Memory B cell (primary cell): ENCODE data around the gene AWAT2.

Experiments used
- ATAC-seq: fragments of 150-1000 bp; cut with Tn5 transposase; 2 replicates; pipeline ENCODE4 v1.10.0; 2021; ENCODE audit warnings: low read depth, mild to moderate bottlenecking, moderate library complexity
- DNase-seq, 2 donors: peaks; one replicate each; pipeline ENCODE4 v3.0.0; 2022; ENCODE audit warnings: low spot score in 2 of 2
- H3K27ac Mint-ChIP-seq: one replicate; pipeline ENCODE4 v1.8.0; 2022; ENCODE audit warnings: mild to moderate bottlenecking, moderate library complexity, mixed read lengths
- H3K27me3 Mint-ChIP-seq: one replicate; pipeline ENCODE4 v1.8.0; 2022; ENCODE audit warnings: mixed read lengths
- H3K36me3 Mint-ChIP-seq: one replicate; pipeline ENCODE4 v1.8.0; 2022; ENCODE audit warnings: mild to moderate bottlenecking, mixed read lengths
- H3K4me1 Mint-ChIP-seq: one replicate; pipeline ENCODE4 v1.8.0; 2022; ENCODE audit warnings: mixed read lengths
- H3K4me3 Mint-ChIP-seq: one replicate; pipeline ENCODE4 v1.8.0; 2022; ENCODE audit warnings: mild to moderate bottlenecking, moderate library complexity, mixed read lengths
- H3K9me3 Mint-ChIP-seq: one replicate; pipeline ENCODE4 v1.8.0; 2022; ENCODE audit warnings: mixed read lengths

Gene AWAT2, protein sequence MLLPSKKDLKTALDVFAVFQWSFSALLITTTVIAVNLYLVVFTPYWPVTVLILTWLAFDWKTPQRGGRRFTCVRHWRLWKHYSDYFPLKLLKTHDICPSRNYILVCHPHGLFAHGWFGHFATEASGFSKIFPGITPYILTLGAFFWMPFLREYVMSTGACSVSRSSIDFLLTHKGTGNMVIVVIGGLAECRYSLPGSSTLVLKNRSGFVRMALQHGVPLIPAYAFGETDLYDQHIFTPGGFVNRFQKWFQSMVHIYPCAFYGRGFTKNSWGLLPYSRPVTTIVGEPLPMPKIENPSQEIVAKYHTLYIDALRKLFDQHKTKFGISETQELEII

DNA sequence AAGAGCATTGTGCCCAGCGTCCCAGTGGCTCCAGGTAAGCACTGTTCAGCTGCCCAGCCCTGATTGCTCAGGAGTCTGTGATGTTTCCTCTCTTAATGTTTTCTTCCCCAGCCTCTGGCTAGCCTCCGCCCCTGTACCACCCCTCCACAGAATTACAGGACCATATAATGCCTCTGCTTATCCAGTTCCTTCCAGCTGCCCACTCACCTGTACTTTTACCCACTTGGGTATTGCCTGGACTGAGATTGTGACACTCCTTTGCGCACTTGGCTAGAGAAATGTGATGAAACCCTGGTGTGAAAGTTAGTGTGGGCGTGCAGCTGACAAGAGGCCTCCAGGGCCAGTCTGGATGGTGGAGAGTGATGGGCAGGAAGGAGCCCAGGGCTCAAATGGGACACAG, at the start of gene AWAT2:
Gene AWAT2, minus strand, starts transcription at position 14 of the 400 bp plus-strand sequence. Its CDS starts 6 bp downstream, at position 8.
- DNase-seq (no peak), ATAC-seq (no peak)
- H3K9me3 Mint-ChIP-seq = no peaks in the 10 kb centered on the region
- H3K27ac Mint-ChIP-seq = no peak within 1 kb of the TSS
- no peak within 1 kb of the TSS for H3K4me3 Mint-ChIP-seq
- H3K27me3 Mint-ChIP-seq = peaks cover 11% of the 10 kb centered on the region
- H3K36me3 Mint-ChIP-seq = no peaks in the 10 kb centered on the region
- H3K4me1 Mint-ChIP-seq = no peaks in the 10 kb centered on the region

DNA sequence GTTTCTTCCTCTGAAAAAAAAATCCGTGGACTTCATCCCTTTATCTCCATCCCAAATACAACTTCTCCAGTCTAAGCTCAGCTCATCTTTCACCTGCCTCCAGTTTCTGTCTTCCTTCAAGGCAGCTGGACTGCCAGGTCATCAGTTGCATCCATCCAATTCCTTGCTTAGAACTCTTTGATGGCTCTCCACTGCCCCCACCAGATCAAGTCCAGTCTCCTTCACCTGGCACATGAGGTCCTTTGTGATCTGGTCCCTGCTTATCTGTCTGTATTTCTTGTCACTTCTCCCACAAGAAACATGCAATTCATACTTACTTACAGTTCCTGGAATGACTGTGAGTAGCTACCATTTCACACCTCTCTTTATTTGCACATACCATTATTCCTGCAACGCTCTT, 46.3 kb upstream of the AWAT2 start:
- ATAC-seq (no peak), DNase-seq (no peak)
- H3K36me3 Mint-ChIP-seq = no peaks in the 10 kb centered on the region
- H3K4me3 Mint-ChIP-seq = no peak overlapping the region
- H3K27ac Mint-ChIP-seq = no peak overlapping the region
- H3K27me3 Mint-ChIP-seq = peaks cover 6% of the 10 kb centered on the region
- no peaks in the 10 kb centered on the region for H3K9me3 Mint-ChIP-seq
- H3K4me1 Mint-ChIP-seq = no peaks in the 10 kb centered on the region

DNA sequence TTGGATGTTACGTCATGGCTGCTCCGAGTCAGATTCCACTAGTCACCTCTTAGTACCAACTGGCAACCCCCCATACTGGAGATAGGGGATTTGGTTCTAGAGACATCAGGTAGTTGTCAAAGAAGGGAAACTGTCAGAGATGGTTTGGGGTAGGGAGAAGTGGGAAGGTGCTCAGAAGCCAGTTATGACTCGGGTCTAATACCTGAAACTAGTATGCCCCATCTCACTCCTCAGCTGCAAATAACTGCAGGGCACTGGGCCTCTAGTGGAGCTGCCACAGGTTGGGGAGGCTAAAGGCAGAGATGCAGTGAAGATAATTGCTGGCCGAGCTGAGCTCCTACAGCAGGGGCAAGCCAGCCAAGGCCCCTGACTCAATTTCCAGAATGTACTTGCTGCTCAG, 42.5 kb upstream of the AWAT2 start:
- no peak overlapping the region for H3K4me3 Mint-ChIP-seq
- no peaks in the 10 kb centered on the region for H3K36me3 Mint-ChIP-seq
- DNase-seq = no peak
- ATAC-seq = no peak
- peaks cover 4% of the 10 kb centered on the region for H3K4me1 Mint-ChIP-seq
- H3K27ac Mint-ChIP-seq = no peak overlapping the region
- H3K27me3 Mint-ChIP-seq = peaks cover 5% of the 10 kb centered on the region
- no peaks in the 10 kb centered on the region for H3K9me3 Mint-ChIP-seq

DNA sequence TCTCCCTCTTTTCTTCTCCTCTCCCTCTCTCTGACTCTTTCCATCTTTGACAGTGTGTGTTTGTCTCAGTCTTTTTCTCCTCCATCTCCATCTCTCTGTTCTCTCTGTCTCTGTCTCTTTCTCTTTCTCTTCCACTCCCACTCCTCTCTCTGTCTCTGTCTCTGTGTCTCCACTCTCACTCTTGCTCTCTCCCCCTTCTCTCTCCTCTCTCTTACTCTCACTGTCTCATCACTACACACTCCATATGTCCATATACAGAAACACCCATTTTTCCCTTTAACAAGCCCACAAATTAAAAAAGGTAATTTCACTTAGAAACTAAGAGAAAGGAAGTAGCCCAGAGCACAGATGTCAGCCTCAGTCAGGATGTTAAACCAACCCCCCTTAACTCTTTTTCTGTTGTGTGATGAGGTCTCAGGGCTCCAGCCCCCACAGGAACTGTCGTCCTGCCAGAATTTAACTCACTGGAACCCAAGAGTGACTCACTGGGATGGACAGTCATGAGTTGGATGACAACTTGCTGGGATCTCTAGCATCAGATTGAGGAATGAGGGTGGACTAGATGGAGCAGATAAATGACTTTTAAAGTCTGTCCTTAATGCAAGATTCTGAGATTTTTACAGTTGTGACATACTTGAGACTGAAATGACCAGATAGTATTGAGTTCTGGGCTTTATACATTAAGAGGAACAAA, 40.0 kb upstream of the AWAT2 start:
- H3K4me3 Mint-ChIP-seq = no peak overlapping the region
- no peaks in the 10 kb centered on the region for H3K9me3 Mint-ChIP-seq
- no peaks in the 10 kb centered on the region for H3K36me3 Mint-ChIP-seq
- no peak for ATAC-seq
- no peak overlapping the region for H3K27ac Mint-ChIP-seq
- peaks cover 4% of the 10 kb centered on the region for H3K4me1 Mint-ChIP-seq
- peaks cover 5% of the 10 kb centered on the region for H3K27me3 Mint-ChIP-seq
- no peak for DNase-seq

DNA sequence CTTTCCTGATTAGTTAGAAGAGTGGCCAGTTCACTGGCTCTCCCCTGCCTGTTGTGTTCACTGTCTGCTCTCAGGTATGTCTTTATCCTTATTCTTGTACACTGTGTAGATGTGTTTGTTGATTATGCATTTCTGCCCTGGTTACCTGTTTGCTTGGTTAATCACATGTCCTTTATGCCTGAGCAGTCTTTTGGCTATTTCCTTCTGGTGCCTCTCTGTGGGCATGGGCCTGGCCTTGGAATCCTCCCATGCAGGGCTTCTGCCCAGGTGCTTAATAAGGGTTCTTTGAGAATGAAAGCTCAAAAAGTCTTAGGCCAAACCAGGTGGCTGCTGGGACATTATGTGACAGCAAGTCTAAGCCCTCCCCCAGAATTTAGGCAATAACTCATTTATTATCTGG, 39.0 kb upstream of the AWAT2 start:
- Mint-ChIP-seq H3K4me3 (no peak overlapping the region), H3K9me3 (no peaks in the 10 kb centered on the region), H3K27ac (no peak overlapping the region), H3K4me1 (peaks cover 4% of the 10 kb centered on the region), H3K27me3 (peaks cover 5% of the 10 kb centered on the region), H3K36me3 (no peaks in the 10 kb centered on the region)
- ATAC-seq (no peak), DNase-seq (no peak)

DNA sequence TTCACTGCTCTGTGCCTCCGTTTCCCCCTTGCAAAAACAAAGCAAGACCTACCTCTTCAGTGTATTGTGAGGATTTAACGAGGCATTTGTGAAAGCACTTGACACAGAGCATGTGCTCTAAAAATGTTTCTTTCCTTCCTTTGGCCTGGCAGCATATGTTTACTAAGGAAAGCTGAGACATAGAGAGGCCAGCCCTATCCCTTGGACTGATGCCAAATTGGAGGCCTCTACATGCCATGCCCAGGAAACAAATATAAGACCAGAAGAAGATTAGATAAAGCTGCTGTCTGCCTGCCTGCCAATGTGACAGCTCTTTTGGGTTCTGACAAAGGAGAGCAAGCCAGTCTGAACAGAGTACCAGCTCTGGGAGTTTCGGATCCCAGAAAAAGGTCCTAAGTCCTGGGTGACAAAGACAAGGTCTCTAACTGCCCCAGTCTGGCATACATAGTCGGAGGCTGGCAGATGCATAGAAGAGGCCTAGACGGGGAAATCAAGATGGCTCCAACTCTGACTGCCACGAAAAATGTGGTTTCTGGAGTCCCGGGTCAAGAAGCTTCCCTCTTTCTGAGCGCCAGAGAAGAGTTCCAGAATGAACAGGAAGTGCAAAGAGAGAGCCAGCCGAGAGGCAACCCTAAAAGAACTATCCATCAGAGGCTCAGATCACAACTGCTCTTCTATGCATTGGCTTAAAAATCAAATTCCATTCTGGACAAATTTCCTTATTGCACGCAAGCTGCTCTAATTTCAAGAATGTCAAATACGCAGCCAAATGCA, 38.3 kb upstream of the AWAT2 start:
- Mint-ChIP-seq H3K27ac (no peak overlapping the region), H3K4me1 (peaks cover 4% of the 10 kb centered on the region), H3K4me3 (no peak overlapping the region), H3K9me3 (no peaks in the 10 kb centered on the region), H3K36me3 (no peaks in the 10 kb centered on the region), H3K27me3 (peaks cover 5% of the 10 kb centered on the region)
- ATAC-seq (no peak), DNase-seq (no peak)

DNA sequence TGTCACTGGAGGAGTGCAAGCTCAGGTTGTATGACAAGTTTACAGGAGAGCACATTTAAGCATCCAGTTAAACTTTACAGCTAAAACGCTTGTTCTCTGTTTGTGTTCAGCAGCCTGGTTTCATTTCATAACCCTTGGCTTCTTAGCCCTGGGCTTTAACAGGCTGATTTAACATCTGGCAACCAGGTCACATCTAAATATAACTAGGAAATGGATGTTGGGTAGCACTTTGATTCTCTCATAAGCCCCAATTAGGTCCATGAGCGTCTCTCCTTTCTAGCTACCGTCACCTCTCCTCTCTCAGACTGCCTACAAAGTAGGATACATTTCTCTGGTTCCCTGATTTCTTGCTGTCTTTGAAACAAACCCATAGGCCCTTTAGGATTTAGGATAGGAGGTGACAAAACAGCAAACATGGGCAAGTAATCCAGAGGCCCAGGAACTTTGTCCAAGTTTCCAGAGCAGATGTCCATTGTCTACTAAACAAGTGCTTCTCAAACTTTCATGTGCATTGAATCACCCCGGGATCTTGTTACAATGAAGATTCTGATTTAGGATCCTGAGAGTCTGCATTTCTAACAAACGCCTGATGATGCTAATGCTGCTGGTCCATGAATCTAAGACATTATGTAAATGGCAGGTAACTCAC, 35.0 kb upstream of the AWAT2 start:
- DNase-seq (no peak), ATAC-seq (no peak)
- peaks cover 4% of the 10 kb centered on the region for H3K27me3 Mint-ChIP-seq
- no peaks in the 10 kb centered on the region for H3K9me3 Mint-ChIP-seq
- no peak overlapping the region for H3K4me3 Mint-ChIP-seq
- no peak overlapping the region for H3K27ac Mint-ChIP-seq
- no peaks in the 10 kb centered on the region for H3K36me3 Mint-ChIP-seq
- H3K4me1 Mint-ChIP-seq = peaks cover 3% of the 10 kb centered on the region

DNA sequence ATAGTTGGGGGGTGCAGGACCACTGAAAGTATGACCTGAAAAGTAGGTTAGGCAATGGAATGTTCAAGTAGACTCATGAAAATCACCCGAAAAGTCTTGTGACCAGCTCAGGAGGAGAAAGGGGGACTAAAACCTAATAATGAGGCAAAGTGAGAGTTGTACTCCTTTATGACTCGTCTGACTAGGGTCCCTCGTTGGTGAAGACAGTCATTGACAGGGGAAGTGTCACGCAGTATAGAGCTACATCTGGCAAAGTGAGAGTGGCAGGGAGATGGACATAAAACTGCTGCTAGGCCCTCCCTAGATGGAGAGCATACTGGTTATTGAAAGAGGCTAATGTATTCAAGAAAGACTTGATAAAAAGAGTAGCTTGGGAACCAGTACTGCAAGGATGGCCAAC, 33.0 kb upstream of the AWAT2 start:
- no peak for ATAC-seq
- H3K27ac Mint-ChIP-seq = no peak overlapping the region
- H3K4me1 Mint-ChIP-seq = no peaks in the 10 kb centered on the region
- H3K27me3 Mint-ChIP-seq = peaks cover 1% of the 10 kb centered on the region
- no peaks in the 10 kb centered on the region for H3K36me3 Mint-ChIP-seq
- H3K4me3 Mint-ChIP-seq = no peak overlapping the region
- no peaks in the 10 kb centered on the region for H3K9me3 Mint-ChIP-seq
- DNase-seq = no peak

DNA sequence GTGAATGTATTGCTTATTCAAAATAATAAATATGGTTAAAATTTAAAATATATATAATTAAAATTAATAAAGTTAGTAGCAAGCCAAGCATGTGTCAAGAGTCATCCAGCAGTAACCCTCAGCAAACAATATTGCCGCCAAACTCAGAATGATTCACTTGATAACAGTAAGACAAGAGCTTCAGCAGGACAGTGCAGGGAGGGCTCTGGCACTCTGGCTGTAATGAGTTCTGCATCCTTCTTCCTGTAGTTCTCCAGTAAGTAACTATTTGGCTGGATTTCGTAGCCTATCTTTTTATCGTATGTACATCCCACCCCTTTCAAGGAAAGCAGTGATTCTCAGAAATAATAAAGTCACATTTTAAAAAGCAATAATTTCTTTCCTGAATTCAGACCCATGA, 30.1 kb upstream of the AWAT2 start:
- H3K9me3 Mint-ChIP-seq = peaks cover 2% of the 10 kb centered on the region
- no peaks in the 10 kb centered on the region for H3K4me1 Mint-ChIP-seq
- no peak for DNase-seq
- no peaks in the 10 kb centered on the region for H3K36me3 Mint-ChIP-seq
- ATAC-seq = no peak
- no peak overlapping the region for H3K4me3 Mint-ChIP-seq
- peaks cover 1% of the 10 kb centered on the region for H3K27me3 Mint-ChIP-seq
- no peak overlapping the region for H3K27ac Mint-ChIP-seq

DNA sequence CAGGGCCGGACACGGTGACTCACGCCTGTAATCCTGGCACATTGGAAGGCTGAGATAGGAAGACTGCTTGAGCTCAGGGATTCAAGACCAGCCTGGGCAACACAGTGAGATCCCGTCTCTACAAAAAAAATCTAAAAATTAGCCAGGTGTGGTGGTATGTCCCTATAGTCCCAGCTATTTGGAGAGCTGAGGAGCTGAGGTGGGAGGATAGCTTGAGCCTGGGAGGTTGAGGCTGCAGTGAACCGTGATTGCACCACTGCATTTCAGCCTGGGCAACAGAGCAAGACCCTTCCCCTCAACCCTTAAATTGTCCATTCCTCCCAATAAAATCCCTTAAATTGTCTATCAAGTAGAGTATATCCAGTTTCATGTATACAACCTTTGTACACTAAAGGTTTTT, 29.6 kb upstream of the AWAT2 start:
- H3K4me3 Mint-ChIP-seq = no peak overlapping the region
- H3K36me3 Mint-ChIP-seq = no peaks in the 10 kb centered on the region
- H3K9me3 Mint-ChIP-seq = peaks cover 2% of the 10 kb centered on the region
- H3K27ac Mint-ChIP-seq = no peak overlapping the region
- no peak for ATAC-seq
- H3K27me3 Mint-ChIP-seq = peaks cover 1% of the 10 kb centered on the region
- DNase-seq = no peak
- H3K4me1 Mint-ChIP-seq = no peaks in the 10 kb centered on the region

DNA sequence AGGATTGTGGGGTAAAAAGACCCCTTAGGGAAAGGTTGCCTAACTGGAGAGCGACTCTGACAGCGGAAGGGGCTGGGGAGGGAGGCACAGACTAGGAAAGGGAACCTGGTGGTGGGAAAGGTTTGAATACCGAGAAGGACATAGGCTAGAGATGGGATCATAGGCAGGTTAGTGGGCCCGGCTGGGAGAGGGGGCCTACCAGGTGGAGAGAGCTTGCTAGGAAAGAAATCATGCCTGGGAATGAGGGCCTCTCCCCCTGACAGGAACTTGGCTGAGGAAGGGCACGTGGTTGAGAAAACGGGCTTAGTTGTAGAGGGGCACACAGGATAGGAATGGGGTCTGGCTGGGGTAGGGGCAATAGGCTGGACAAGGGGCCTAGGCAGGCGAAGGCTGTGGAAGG, 16.9 kb upstream of the AWAT2 start:
- Mint-ChIP-seq H3K9me3 (no peaks in the 10 kb centered on the region), H3K4me1 (no peaks in the 10 kb centered on the region), H3K36me3 (no peaks in the 10 kb centered on the region), H3K27ac (no peak overlapping the region), H3K4me3 (no peak overlapping the region), H3K27me3 (peaks cover 10% of the 10 kb centered on the region)
- ATAC-seq (no peak), DNase-seq (no peak)

DNA sequence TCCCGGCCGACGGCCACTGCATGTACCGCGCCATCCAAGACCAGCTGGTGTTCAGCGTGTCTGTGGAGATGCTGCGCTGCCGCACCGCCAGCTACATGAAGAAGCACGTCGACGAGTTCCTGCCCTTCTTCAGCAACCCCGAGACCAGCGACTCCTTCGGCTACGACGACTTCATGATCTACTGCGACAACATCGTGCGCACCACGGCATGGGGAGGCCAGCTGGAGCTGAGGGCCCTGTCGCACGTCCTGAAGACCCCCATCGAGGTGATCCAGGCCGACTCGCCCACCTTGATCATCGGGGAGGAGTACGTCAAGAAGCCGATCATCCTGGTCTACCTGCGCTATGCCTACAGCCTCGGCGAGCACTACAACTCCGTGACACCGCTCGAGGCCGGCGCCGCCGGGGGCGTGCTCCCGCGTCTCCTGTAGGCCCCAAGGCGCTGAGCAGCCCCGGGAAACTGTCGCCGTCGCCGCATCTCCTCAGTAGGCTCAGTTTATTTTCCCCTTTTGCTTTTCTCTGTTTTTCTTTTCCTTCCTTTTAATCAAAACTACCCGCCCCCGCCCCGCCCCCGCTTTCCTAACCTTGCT, 13.3 kb upstream of the AWAT2 start:
- peaks cover 10% of the 10 kb centered on the region for H3K27me3 Mint-ChIP-seq
- H3K36me3 Mint-ChIP-seq = no peaks in the 10 kb centered on the region
- ATAC-seq (no peak), DNase-seq (no peak)
- H3K4me1 Mint-ChIP-seq = no peaks in the 10 kb centered on the region
- H3K4me3 Mint-ChIP-seq = no peak overlapping the region
- H3K9me3 Mint-ChIP-seq = peaks cover 2% of the 10 kb centered on the region
- no peak overlapping the region for H3K27ac Mint-ChIP-seq

DNA sequence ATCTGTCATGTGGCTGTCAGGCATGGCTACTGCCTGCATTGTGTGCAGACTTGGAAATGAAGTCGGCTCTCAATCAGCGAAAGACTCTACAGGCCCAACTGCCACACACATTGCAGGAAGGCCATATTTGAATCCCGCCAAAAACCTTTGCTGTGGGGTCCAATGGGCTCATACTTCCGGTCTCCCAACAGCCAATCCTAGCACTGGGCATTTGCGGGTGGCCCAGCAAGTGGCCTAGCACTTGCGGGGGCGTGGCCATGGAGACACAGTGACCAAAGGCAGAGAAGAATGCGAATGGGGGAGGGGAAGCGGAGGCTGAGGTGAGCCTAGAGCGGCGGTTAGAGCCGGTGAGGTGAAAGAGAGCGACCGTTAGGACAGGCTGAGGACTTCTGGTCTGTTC, 12.3 kb upstream of the AWAT2 start, which contains the start of gene OTUD6A:
Gene OTUD6A, plus strand, starts transcription at position 382 of the 400 bp plus-strand sequence. CDS start 68 bp downstream, outside the sequence.
- Mint-ChIP-seq H3K4me3 (no peak within 1 kb of the TSS), H3K27ac (no peak within 1 kb of the TSS), H3K27me3 (peaks cover 10% of the 10 kb centered on the region), H3K9me3 (peaks cover 2% of the 10 kb centered on the region), H3K4me1 (no peaks in the 10 kb centered on the region), H3K36me3 (no peaks in the 10 kb centered on the region)
- DNase-seq (no peak), ATAC-seq (no peak)
